NCI-H1105 (cell line): ENCODE data around the gene SMIM5.
"Not testable (repeated sequence)": the region's sequence is repeated elsewhere in the genome, so short reads cannot be mapped to it uniquely, and the experiment has no call there.

Experiments used
- DNase-seq: peaks from one replicate; lab custom pipeline; 2025; lab: John Stamatoyannopoulos, UW

The SMIM5 gene

GRCh38 chr17:75632863-75633485 lies at the start of gene SMIM5:
Gene SMIM5, plus strand, starts transcription at chr17:75633434. Its CDS starts 6,768 bp downstream, at chr17:75640202.
- no peak for DNase-seq

- DNase-seq = no peak
These were observed 48.4 kb upstream of the SMIM5 start for GRCh38 chr17:75584849-75585175.

GRCh38 chr17:75587675-75588595 lies 45.3 kb upstream of the SMIM5 start, which contains the start of gene MYO15B:
Gene MYO15B, plus strand, starts transcription at chr17:75587800. Its CDS starts 258 bp downstream, at chr17:75588058.
- DNase-seq = peak; percentile 23

- no peak for DNase-seq
These were observed 44.6 kb upstream of the SMIM5 start for GRCh38 chr17:75588596-75589011.

GRCh38 chr17:75589012-75589918 lies 44.0 kb upstream of the SMIM5 start:
- DNase-seq = peak; percentile 82

GRCh38 chr17:75589919-75590303 lies 43.3 kb upstream of the SMIM5 start:
- peak; percentile 25 for DNase-seq

- no peak for DNase-seq
These were observed 42.9 kb upstream of the SMIM5 start for GRCh38 chr17:75590314-75590761.

- no peak for DNase-seq
These were observed 42.1 kb upstream of the SMIM5 start for GRCh38 chr17:75590849-75591721.

- DNase-seq = no peak
These were observed 41.4 kb upstream of the SMIM5 start for GRCh38 chr17:75591722-75592302.

GRCh38 chr17:75592348-75593020 lies 40.8 kb upstream of the SMIM5 start:
- DNase-seq = no peak

GRCh38 chr17:75593430-75593829 lies 39.8 kb upstream of the SMIM5 start:
- DNase-seq = not testable (repeated sequence)

GRCh38 chr17:75594499-75595283 lies 38.5 kb upstream of the SMIM5 start:
- no peak for DNase-seq

- DNase-seq = no peak
These were observed 37.8 kb upstream of the SMIM5 start for GRCh38 chr17:75595284-75595919.

GRCh38 chr17:75595920-75596313 lies 37.3 kb upstream of the SMIM5 start:
- no peak for DNase-seq

- no peak for DNase-seq
These were observed 36.7 kb upstream of the SMIM5 start for GRCh38 chr17:75596320-75597087.

GRCh38 chr17:75601057-75601987 lies 31.9 kb upstream of the SMIM5 start:
- peak; percentile 18 for DNase-seq

GRCh38 chr17:75602644-75603043 lies 30.6 kb upstream of the SMIM5 start:
- DNase-seq = no peak
